B cell (primary cell): ENCODE results near the gene TRIM29. TPM values are rescaled to one million over a fixed set of nuclear protein-coding genes. Genes with fewer than 3 reads are reported as not detected.

Experiments used
- ATAC-seq: fragments of 200-7000 bp; cut with Tn5 transposase; one replicate; pipeline ENCODE4 v1.10.0; 2021; ENCODE audit warnings: low read depth, mild to moderate bottlenecking, moderate number of reproducible peaks, moderate library complexity
- CTCF ChIA-PET: fragments of 350-600 bp; sonication (Branson Sonifier 250); formaldehyde crosslinking; loops from one replicate; lab custom pipeline; 2021; ENCODE audit warnings: antibody characterized with exemption, inconsistent platforms; lab: Charles Lee
- POLR2A ChIA-PET: fragments of 350-600 bp; sonication (Branson Sonifier 250); formaldehyde crosslinking; loops from one replicate; lab custom pipeline; 2021; ENCODE audit warnings: antibody characterized with exemption; lab: Charles Lee
- DNase-seq: peaks from one replicate; pipeline ENCODE4 v3.0.0; 2013
- H2AFZ ChIP-seq: 2 replicates; pipeline ENCODE4 v1.6.1; 2012; ENCODE audit warnings: mild to moderate bottlenecking, low read depth, low read length; ENCODE audit not compliant: insufficient read depth, poor library complexity, severe bottlenecking
- H3K27ac ChIP-seq, 2 donors: 1 replicate in 1 of 2; 2 replicates in 1 of 2; pipeline ENCODE4 v1.5.1; 2012 to 2013; ENCODE audit warnings: low read length in 2 of 2, mild to moderate bottlenecking in 2 of 2, moderate library complexity in 1 of 2
- H3K27me3 ChIP-seq, 4 experiments: fragments of 200-600 bp in 1 of 4; sonication (generic) in 1 of 4; replicated peaks in 1 of 4; 1 replicate in 2 of 4; 2 replicates in 2 of 4; pipeline versions ENCODE4 v1.6.1 to v1.7.0; 2013 to 2016; ENCODE audit warnings: low read length in 3 of 4, mild to moderate bottlenecking in 2 of 4, mixed read lengths in 1 of 4, moderate library complexity in 1 of 4; ENCODE audit not compliant: insufficient read depth in 4 of 4, control insufficient read depth in 3 of 4; ENCODE audit errors: control extremely low read depth in 1 of 4
- H3K36me3 ChIP-seq, 2 experiments: replicated peaks in 1 of 2; 1 replicate in 1 of 2; 2 replicates in 1 of 2; pipeline versions ENCODE4 v1.6.1 to v1.7.1; 2013; ENCODE audit warnings: low read length in 1 of 2; ENCODE audit not compliant: insufficient read depth in 2 of 2, control insufficient read depth in 1 of 2; ENCODE audit errors: control extremely low read depth in 1 of 2, extremely low read depth in 1 of 2
- H3K4me1 ChIP-seq, 2 donors: fragments of 200-600 bp in 1 of 2; sonication (generic) in 1 of 2; 1 replicate in 1 of 2; 2 replicates in 1 of 2; pipeline versions ENCODE4 v1.5.1 to v1.6.1; 2013 to 2017; ENCODE audit warnings: low read length in 2 of 2; ENCODE audit not compliant: control insufficient read depth in 2 of 2, insufficient read depth in 2 of 2
- H3K4me2 ChIP-seq: replicated peaks from 2 replicates; pipeline ENCODE3; 2012; ENCODE audit warnings: mild to moderate bottlenecking, low read depth, low read length; ENCODE audit not compliant: poor library complexity, severe bottlenecking
- H3K4me3 ChIP-seq, 5 experiments: fragments of 200-600 bp in 1 of 5; sonication (generic) in 1 of 5; 1 replicate in 3 of 5; 2 replicates in 2 of 5; pipeline versions ENCODE4 v1.5.1 to v1.7.0; 2011 to 2016; ENCODE audit warnings: low read length in 4 of 5, mild to moderate bottlenecking in 4 of 5, low read depth in 2 of 5, control low read depth in 1 of 5, moderate library complexity in 1 of 5; ENCODE audit not compliant: insufficient read depth in 1 of 5; ENCODE audit errors: control extremely low read depth in 1 of 5, extremely low read depth in 1 of 5
- H3K79me2 ChIP-seq: fragments of 200-600 bp; sonication (generic); one replicate; pipeline ENCODE4 v1.6.0; 2016; ENCODE audit warnings: low read length; ENCODE audit not compliant: control insufficient read depth, insufficient read depth
- H3K9ac ChIP-seq: fragments of 200-600 bp; sonication (generic); 2 replicates; pipeline ENCODE4 v1.6.1; 2017; ENCODE audit warnings: mild to moderate bottlenecking, low read length, moderate library complexity
- H3K9me3 ChIP-seq, 3 donors: one replicate each; pipeline versions ENCODE4 v1.6.1 to v1.7.1; 2013; ENCODE audit warnings: low read length in 2 of 3; ENCODE audit not compliant: control insufficient read depth in 2 of 3, insufficient read depth in 1 of 3; ENCODE audit errors: control extremely low read depth in 1 of 3
- H4K20me1 ChIP-seq: 2 replicates; pipeline ENCODE4 v1.6.0; 2012; ENCODE audit warnings: mild to moderate bottlenecking, low read length; ENCODE audit not compliant: insufficient read depth, control insufficient read depth, poor library complexity, severe bottlenecking
- H3K27ac Mint-ChIP-seq: one replicate; pipeline ENCODE4 v1.8.0; 2021; ENCODE audit warnings: mixed read lengths
- H3K27me3 Mint-ChIP-seq: one replicate; pipeline ENCODE4 v1.8.0; 2021; ENCODE audit warnings: mixed read lengths
- H3K4me1 Mint-ChIP-seq: one replicate; pipeline ENCODE4 v1.8.0; 2021; ENCODE audit warnings: mixed read lengths
- H3K4me3 Mint-ChIP-seq: one replicate; pipeline ENCODE4 v1.8.0; 2021; ENCODE audit warnings: mixed read lengths
- H3K9me3 Mint-ChIP-seq: one replicate; pipeline ENCODE4 v1.8.0; 2022; ENCODE audit warnings: mixed read lengths; ENCODE audit not compliant: insufficient read depth
- EZH2 ChIP-seq: IDR thresholded peaks from 2 replicates; pipeline ENCODE4 v1.6.1; 2012; ENCODE audit warnings: borderline replicate concordance, low read depth, mild to moderate bottlenecking, moderate library complexity, low read length; ENCODE audit not compliant: insufficient read depth, poor library complexity, severe bottlenecking
- WGBS: methylation state at CpG from one replicate; pipeline ENCODE4 v1.1.5; 2013; ENCODE audit warnings: missing lambda C conversion rate; ENCODE audit not compliant: insufficient coverage; 5-methylcytosine and 5-hydroxymethylcytosine counted together
- intact Hi-C: fragments of 100-400 bp; cut with micrococcal nuclease; formaldehyde crosslinking; loops from one replicate; pipeline ENCODE4 v1.10.0; 2022
- polyA plus RNA-seq: library from polyadenylated mRNA; depleted of rRNA; stranded (reverse); fragments of >200 nt; gene quantifications from 2 replicates; pipeline ENCODE4 v1.2.3, GENCODE V29; 2012
- total RNA-seq, 2 donors: library from RNA; stranded (reverse); fragments of 120-200 nt in 1 of 2; gene quantifications; 1 replicate in 1 of 2; 2 replicates in 1 of 2; pipeline versions ENCODE4 v1.2.3 to v1.2.4, GENCODE V29; 2013 to 2022
- TF ChIP-seq, protein P1 (sequence below): fragments of 200-600 bp; IDR thresholded peaks from one replicate; pipeline ENCODE4 v1.8.0; 2022; ENCODE audit warnings: antibody characterized with exemption, mild to moderate bottlenecking

Gene TRIM29
- total and polyA plus RNA-seq, 2 donors (not counting 1 experiment from before 2014, with no cell fraction given) = not detected

DNA sequence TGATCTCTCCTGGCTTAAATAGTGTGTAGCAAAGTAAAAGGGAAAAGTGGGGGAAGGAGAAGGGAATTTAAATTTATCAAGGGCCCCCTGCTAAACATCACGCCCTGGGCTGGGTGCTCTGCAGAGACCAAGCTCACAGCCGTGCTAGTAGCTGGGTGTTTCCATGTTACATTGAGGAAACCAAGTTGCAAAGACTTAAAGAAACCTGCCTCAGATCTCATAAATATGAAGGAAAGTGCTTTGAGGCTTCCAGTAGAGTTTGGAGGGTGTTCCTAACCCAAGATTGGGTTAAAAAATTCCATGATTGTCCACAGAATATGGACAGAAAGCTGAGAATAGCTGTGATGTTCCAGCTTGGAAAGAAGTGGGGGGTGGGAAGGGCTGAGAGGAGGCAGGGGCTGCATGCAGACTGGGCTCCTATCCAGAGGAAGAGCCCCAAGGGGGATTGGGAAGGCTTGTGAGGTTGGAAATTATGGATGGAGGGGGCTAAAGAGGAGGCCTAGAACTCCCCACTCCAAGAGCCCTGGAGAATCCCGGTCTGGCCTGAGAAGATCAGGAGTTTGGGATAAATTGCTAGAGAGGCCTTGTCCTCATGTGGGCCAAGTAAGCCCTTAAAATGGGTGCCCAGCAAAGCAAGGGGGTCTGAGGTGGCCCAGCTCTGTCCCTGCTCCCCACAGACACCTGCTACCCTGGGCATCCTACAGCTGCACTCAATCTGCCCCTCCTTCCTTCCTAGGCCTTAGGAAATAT, 48.0 kb upstream of the TRIM29 start:
- Mint-ChIP-seq H3K9me3 (no peaks in the 10 kb centered on the region), H3K4me1 (no peaks in the 10 kb centered on the region), H3K27ac (no peak overlapping the region), H3K27me3 (peaks cover 46% of the 10 kb centered on the region), H3K4me3 (no peak overlapping the region)
- ATAC-seq (no peak), DNase-seq (no peak)
- WGBS = 100% methylated on average over 1 of the region's 3 CpGs
- H3K4me2 ChIP-seq = no peak overlapping the region
- H3K9me3 ChIP-seq = no peaks in the 10 kb centered on the region
- H2AFZ ChIP-seq = no peak overlapping the region
- TF ChIP-seq, protein P1, sequence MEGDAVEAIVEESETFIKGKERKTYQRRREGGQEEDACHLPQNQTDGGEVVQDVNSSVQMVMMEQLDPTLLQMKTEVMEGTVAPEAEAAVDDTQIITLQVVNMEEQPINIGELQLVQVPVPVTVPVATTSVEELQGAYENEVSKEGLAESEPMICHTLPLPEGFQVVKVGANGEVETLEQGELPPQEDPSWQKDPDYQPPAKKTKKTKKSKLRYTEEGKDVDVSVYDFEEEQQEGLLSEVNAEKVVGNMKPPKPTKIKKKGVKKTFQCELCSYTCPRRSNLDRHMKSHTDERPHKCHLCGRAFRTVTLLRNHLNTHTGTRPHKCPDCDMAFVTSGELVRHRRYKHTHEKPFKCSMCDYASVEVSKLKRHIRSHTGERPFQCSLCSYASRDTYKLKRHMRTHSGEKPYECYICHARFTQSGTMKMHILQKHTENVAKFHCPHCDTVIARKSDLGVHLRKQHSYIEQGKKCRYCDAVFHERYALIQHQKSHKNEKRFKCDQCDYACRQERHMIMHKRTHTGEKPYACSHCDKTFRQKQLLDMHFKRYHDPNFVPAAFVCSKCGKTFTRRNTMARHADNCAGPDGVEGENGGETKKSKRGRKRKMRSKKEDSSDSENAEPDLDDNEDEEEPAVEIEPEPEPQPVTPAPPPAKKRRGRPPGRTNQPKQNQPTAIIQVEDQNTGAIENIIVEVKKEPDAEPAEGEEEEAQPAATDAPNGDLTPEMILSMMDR = no peak
- no peak for TF ChIP-seq EZH2
- ChIA-PET CTCF (no interaction called here), POLR2A (no interaction called here)
- H3K36me3 ChIP-seq = no peaks in the 10 kb centered on the region
- no peak overlapping the region for H3K27ac ChIP-seq
- H4K20me1 ChIP-seq = no peaks in the 10 kb centered on the region
- intact Hi-C loops = no loop called here
- peaks cover 0 to 12% (median 0%) of the 10 kb centered on the region in 4 experiments for H3K27me3 ChIP-seq
- no peak overlapping the region for H3K4me3 ChIP-seq
- H3K79me2 ChIP-seq = no peaks in the 10 kb centered on the region
- no peaks in the 10 kb centered on the region for H3K4me1 ChIP-seq
- H3K9ac ChIP-seq = no peak overlapping the region

DNA sequence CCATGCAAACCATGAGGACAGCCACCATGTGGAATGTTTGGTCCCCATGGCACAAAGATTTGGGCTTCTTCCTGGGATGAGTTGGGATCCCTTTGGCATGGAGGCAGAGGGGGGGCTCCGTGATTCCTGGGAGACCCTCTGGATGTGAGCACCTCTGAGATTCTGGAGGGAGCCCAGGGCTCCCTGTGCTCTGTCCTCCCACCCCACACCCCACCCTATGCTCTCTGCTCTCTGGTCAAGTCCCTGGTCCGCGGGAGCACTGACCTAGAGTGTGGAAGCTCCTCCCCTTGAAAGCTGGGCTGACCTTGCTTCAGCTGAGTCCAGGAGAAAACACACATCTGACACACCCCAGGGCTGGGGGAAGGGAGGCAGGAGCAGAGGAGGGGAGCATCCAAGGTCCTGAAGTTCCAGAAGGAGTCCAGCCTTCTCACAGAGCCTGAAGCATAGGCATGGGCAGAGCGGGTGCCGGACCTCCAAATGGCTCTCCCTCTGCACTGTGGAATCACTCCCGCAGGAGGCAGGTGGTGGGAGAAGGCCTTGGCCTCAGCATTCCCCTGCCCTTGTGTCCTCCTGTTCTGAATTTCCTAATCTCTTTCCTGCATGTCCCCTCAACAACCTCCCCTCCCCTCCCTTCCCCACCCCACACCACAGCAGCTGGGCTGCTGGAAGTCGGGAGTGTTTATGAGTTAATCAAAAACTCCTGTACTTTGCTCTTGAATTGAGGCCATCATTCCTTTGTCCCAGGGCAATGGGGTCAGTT, 47.2 kb upstream of the TRIM29 start:
- Histone ChIP-seq H3K27me3 (peaks cover 0 to 10% (median 0%) of the 10 kb centered on the region in 4 experiments), H3K9me3 (no peaks in the 10 kb centered on the region), H3K36me3 (no peaks in the 10 kb centered on the region), H3K27ac (no peak overlapping the region), H3K4me2 (no peak overlapping the region), H4K20me1 (no peaks in the 10 kb centered on the region), H2AFZ (no peak overlapping the region), H3K4me1 (no peaks in the 10 kb centered on the region), H3K9ac (no peak overlapping the region), H3K79me2 (no peaks in the 10 kb centered on the region), H3K4me3 (no peak overlapping the region)
- DNase-seq (no peak), ATAC-seq (no peak)
- TF ChIP-seq, protein P1 = no peak
- TF ChIP-seq EZH2 = no peak
- ChIA-PET POLR2A (no interaction called here), CTCF (no interaction called here)
- Mint-ChIP-seq H3K4me1 (no peaks in the 10 kb centered on the region), H3K4me3 (no peak overlapping the region), H3K27me3 (peaks cover 44% of the 10 kb centered on the region), H3K9me3 (no peaks in the 10 kb centered on the region), H3K27ac (no peak overlapping the region)
- WGBS = 72% methylated on average over 3 of the region's 7 CpGs
- intact Hi-C loops = no loop called here
